ENCODE results near the gene KRTAP9-6. TPM values are rescaled to one million over a fixed set of nuclear protein-coding genes. Genes with fewer than 3 reads are reported as not detected.

KRTAP9-6 gene
- total RNA-seq, 2 experiments from 2014 or later = not detected

DNA sequence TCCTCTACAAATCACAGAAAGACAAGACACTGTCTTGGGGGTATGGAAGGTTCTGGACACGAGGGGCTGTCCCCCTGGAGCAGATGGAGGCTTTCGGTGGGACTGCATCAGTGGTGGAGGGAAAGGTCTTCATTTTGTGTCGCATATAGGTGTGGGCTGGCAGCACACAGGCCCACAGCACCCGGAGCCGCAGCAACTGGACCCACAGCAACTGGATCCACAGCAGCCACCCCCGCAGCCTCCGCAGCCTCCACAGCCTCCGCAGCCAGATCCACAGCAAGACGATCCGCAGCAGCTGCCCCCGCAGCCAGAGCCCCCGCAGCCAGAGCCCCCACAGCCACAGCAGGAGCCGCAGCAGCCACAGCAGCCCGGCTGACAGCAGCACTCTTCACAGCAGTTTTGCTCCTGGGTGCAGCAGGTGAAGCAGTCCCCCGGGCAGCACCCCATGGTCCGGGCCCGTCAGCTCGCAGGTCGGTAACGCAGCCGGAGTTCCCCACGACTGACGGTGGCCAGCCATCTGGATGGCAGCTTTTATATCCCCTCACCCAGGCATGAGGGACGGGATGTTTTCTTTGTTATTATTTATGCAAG is 50.1 kb downstream of the KRTAP9-6 start, which contains the start of gene KRTAP17-1:
Gene KRTAP17-1, minus strand, starts transcription at position 507 of the 591 bp plus-strand sequence. Its CDS starts 60 bp downstream, at position 447.
- ATAC-seq = no peak
- Mint-ChIP-seq H3K27ac (no peak within 1 kb of the TSS), H3K9me3 (ENCODE audit: low read depth) (peaks cover 4% of the 10 kb centered on the region), H3K36me3 (peaks cover 2% of the 10 kb centered on the region), H3K4me3 (no peak within 1 kb of the TSS), H3K27me3 (peaks cover 6% of the 10 kb centered on the region), H3K4me1 (peaks cover 11% of the 10 kb centered on the region)
- CTCF ChIA-PET = no interaction called here
- DNase-seq = no peak

Other genes starting within 250 kb of the KRTAP9-6 start
- gene KRTAP1-5, start 238.2 kb upstream of the KRTAP9-6 start, total RNA-seq = not detected
- gene KRTAP1-4, start 235.2 kb upstream of the KRTAP9-6 start, total RNA-seq = not detected
- not detected for gene KRTAP1-3, start 230.5 kb upstream of the KRTAP9-6 start, total RNA-seq
- gene KRTAP1-1, start 223.9 kb upstream of the KRTAP9-6 start, total RNA-seq = not detected
- not detected for gene KRTAP2-1, start 218.1 kb upstream of the KRTAP9-6 start, total RNA-seq
- not detected for gene KRTAP2-2, start 210.1 kb upstream of the KRTAP9-6 start, total RNA-seq
- gene KRTAP2-3, start 205.3 kb upstream of the KRTAP9-6 start, total RNA-seq = not detected
- gene KRTAP2-4, start 199.5 kb upstream of the KRTAP9-6 start, total RNA-seq = not detected
- not detected for gene KRTAP4-7, start 181.2 kb upstream of the KRTAP9-6 start, total RNA-seq
- gene KRTAP4-8, start 167.2 kb upstream of the KRTAP9-6 start, total RNA-seq = not detected
- gene KRTAP4-16, start 163.2 kb upstream of the KRTAP9-6 start, total RNA-seq = not detected
- not detected for gene KRTAP4-9, start 160.0 kb upstream of the KRTAP9-6 start, total RNA-seq
- gene KRTAP4-11, start 147.0 kb upstream of the KRTAP9-6 start, total RNA-seq = not detected
- gene KRTAP4-12, start 141.2 kb upstream of the KRTAP9-6 start, total RNA-seq = not detected
- not detected for gene KRTAP4-6, start 124.8 kb upstream of the KRTAP9-6 start, total RNA-seq
- not detected for gene KRTAP4-5, start 115.6 kb upstream of the KRTAP9-6 start, total RNA-seq
- gene KRTAP4-4, start 104.6 kb upstream of the KRTAP9-6 start, total RNA-seq = not detected
- not detected for gene KRTAP4-3, start 97.2 kb upstream of the KRTAP9-6 start, total RNA-seq
- gene KRTAP4-2, start 87.2 kb upstream of the KRTAP9-6 start, total RNA-seq = not detected
- not detected for gene KRTAP4-1, start 80.5 kb upstream of the KRTAP9-6 start, total RNA-seq
- gene KRTAP9-1, start 75.5 kb upstream of the KRTAP9-6 start, total RNA-seq = not detected
- not detected for gene KRTAP9-2, start 38.7 kb upstream of the KRTAP9-6 start, total RNA-seq
- gene KRTAP9-3, start 32.9 kb upstream of the KRTAP9-6 start, total RNA-seq = not detected
- not detected for gene KRTAP9-8, start 27.4 kb upstream of the KRTAP9-6 start, total RNA-seq
- gene KRTAP9-4, start 15.7 kb upstream of the KRTAP9-6 start, total RNA-seq = not detected
- not detected for gene KRTAP9-9, start 10.0 kb upstream of the KRTAP9-6 start, total RNA-seq
- gene KRTAP9-7, start 10.3 kb downstream of the KRTAP9-6 start, total RNA-seq = not detected
- not detected for gene KRTAP29-1, start 37.5 kb downstream of the KRTAP9-6 start, total RNA-seq
- gene KRTAP16-1, start 43.9 kb downstream of the KRTAP9-6 start, total RNA-seq = not detected
- gene KRTAP17-1, start 50.3 kb downstream of the KRTAP9-6 start, total RNA-seq = not detected
- not detected for gene KRT33A, start 85.5 kb downstream of the KRTAP9-6 start, total RNA-seq
- gene KRT33B, start 104.4 kb downstream of the KRTAP9-6 start, total RNA-seq = not detected
- gene KRT34, start 116.9 kb downstream of the KRTAP9-6 start, total RNA-seq = not detected
- gene KRT31, start 132.2 kb downstream of the KRTAP9-6 start, total RNA-seq = not detected
- not detected for gene KRT37, start 159.2 kb downstream of the KRTAP9-6 start, total RNA-seq
- not detected for gene KRT38, start 175.6 kb downstream of the KRTAP9-6 start, total RNA-seq
- not detected for gene KRT32, start 202.0 kb downstream of the KRTAP9-6 start, total RNA-seq
- gene KRT35, start 215.8 kb downstream of the KRTAP9-6 start, total RNA-seq = not detected
- gene KRT36, start 224.5 kb downstream of the KRTAP9-6 start, total RNA-seq = not detected
- not detected for gene KRT13, start 240.2 kb downstream of the KRTAP9-6 start, total RNA-seq